ENCODE results near the gene WDR90.

GRCh38 chr16:631808-632358 lies 17.3 kb upstream of the WDR90 start:
- TF ChIP-seq, protein P1, sequence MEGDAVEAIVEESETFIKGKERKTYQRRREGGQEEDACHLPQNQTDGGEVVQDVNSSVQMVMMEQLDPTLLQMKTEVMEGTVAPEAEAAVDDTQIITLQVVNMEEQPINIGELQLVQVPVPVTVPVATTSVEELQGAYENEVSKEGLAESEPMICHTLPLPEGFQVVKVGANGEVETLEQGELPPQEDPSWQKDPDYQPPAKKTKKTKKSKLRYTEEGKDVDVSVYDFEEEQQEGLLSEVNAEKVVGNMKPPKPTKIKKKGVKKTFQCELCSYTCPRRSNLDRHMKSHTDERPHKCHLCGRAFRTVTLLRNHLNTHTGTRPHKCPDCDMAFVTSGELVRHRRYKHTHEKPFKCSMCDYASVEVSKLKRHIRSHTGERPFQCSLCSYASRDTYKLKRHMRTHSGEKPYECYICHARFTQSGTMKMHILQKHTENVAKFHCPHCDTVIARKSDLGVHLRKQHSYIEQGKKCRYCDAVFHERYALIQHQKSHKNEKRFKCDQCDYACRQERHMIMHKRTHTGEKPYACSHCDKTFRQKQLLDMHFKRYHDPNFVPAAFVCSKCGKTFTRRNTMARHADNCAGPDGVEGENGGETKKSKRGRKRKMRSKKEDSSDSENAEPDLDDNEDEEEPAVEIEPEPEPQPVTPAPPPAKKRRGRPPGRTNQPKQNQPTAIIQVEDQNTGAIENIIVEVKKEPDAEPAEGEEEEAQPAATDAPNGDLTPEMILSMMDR (IDR thresholded peaks at IDR 0.05), result no peak
- no peak for TF ChIP-seq POLR2A (IDR thresholded peaks at IDR 0.05)

Measured in uterus (tissue), 2 donors.